LoVo (cell line): Measurements from ENCODE around the gene MYO1G.

Source experiments
- DNase-seq: peaks from one replicate; pipeline ENCODE4 v3.0.0-alpha.2; 2016; ENCODE audit warnings: low spot score

Gene MYO1G

GRCh38 chr7:44967571-44968446, 11.0 kb downstream of the MYO1G start:
- DNase-seq: no peak

- DNase-seq: peak; percentile 47
Observed at GRCh38 chr7:44966731-44967538, 11.9 kb downstream of the MYO1G start.

GRCh38 chr7:44965937-44966730, 12.7 kb downstream of the MYO1G start:
- no peak for DNase-seq

- DNase-seq: no peak
Observed at GRCh38 chr7:44965441-44965903, 13.3 kb downstream of the MYO1G start.

GRCh38 chr7:44964831-44965440, 13.9 kb downstream of the MYO1G start:
- no peak for DNase-seq

- DNase-seq: no peak
Observed at GRCh38 chr7:44964384-44964830, 14.4 kb downstream of the MYO1G start.

GRCh38 chr7:44963364-44964290, 15.2 kb downstream of the MYO1G start:
- DNase-seq: no peak

GRCh38 chr7:44962483-44963251, 16.1 kb downstream of the MYO1G start:
- DNase-seq: no peak

GRCh38 chr7:44961844-44962482, 16.9 kb downstream of the MYO1G start:
- DNase-seq: no peak

GRCh38 chr7:44960011-44960580, 18.7 kb downstream of the MYO1G start:
- no peak for DNase-seq

- DNase-seq: no peak
Observed at GRCh38 chr7:44959433-44959951, 19.3 kb downstream of the MYO1G start.

- DNase-seq: no peak
Observed at GRCh38 chr7:44958645-44959344, 20.0 kb downstream of the MYO1G start.

GRCh38 chr7:44956157-44956766, 22.6 kb downstream of the MYO1G start:
- DNase-seq: no peak

- DNase-seq: no peak
Observed at GRCh38 chr7:44955733-44956132, 23.1 kb downstream of the MYO1G start.

GRCh38 chr7:44953156-44953555, 25.7 kb downstream of the MYO1G start:
- no peak for DNase-seq

- DNase-seq: no peak
Observed at GRCh38 chr7:44949303-44949702, 29.5 kb downstream of the MYO1G start.

GRCh38 chr7:44945479-44945878, 33.3 kb downstream of the MYO1G start:
- DNase-seq: no peak

GRCh38 chr7:44944821-44945220, 34.0 kb downstream of the MYO1G start:
- DNase-seq: no peak
